HG02840 (cell line): Measurements from ENCODE around the gene DHX58.

Source experiments
- ATAC-seq: cut with Tn5 transposase; IDR thresholded peaks from one replicate; pipeline ENCODE4 v1.9.1; 2021; ENCODE audit warnings: mild to moderate bottlenecking, moderate library complexity, moderate number of reproducible peaks; ENCODE audit not compliant: unreplicated experiment, low FRiP score

DHX58 gene

GRCh38 chr17:42056635-42057034 lies 55.9 kb downstream of the DHX58 start:
- no peak for ATAC-seq

GRCh38 chr17:42055496-42055895 lies 57.0 kb downstream of the DHX58 start:
- ATAC-seq: no peak

DNA sequence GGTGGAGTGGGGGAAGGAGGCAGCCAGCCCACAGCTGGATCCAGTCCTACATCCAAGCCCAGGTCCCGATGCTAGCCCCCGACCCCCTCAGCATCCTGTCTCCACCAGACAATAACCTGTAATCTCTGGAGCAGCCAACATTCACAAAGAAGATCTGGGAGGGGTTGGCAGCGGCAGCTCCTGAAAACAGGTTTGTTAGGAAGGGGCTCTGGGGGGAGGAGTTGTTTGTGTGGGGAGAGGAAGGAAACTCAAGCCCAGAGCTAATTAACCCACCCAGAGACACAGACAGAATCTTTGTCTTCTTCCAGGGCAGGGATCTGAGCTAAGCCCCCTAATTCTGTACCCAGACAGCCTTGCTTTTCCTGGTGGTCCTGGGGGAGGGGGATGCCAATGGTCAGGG lies 57.5 kb downstream of the DHX58 start:
- ATAC-seq: no peak

- ATAC-seq: no peak
Observed at GRCh38 chr17:42053731-42054500, 58.6 kb downstream of the DHX58 start.

GRCh38 chr17:42052346-42052877 lies 60.1 kb downstream of the DHX58 start:
- no peak for ATAC-seq

- ATAC-seq: no peak
Observed at GRCh38 chr17:42051645-42052044, 60.9 kb downstream of the DHX58 start.
